HG02678 (cell line): ENCODE results near the gene MAGEB17.

ENCODE experiments used
- ATAC-seq: cut with Tn5 transposase; IDR thresholded peaks from one replicate; pipeline ENCODE4 v1.9.1; 2021; ENCODE audit warnings: mild to moderate bottlenecking, moderate library complexity; ENCODE audit not compliant: unreplicated experiment

Gene MAGEB17

DNA sequence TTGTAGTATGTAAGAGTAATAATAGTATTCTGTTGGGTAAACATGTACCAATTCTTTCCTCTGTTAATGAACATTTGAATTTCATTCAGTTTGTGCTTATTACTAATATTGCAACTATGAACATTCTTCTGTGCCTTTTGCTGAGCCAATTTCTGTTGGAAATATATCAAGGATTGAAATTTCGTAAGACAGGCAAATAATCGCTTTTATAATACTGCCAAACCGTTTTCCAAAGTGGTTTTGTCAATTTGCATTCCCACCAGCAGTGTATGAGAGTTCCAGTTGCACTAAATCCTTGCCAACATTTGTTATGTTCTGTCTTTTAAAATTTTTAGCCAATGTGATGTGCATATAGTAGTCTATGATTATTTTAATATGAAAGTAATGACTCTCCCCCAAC is 38.6 kb downstream of the MAGEB17 start:
- ATAC-seq: no peak

DNA sequence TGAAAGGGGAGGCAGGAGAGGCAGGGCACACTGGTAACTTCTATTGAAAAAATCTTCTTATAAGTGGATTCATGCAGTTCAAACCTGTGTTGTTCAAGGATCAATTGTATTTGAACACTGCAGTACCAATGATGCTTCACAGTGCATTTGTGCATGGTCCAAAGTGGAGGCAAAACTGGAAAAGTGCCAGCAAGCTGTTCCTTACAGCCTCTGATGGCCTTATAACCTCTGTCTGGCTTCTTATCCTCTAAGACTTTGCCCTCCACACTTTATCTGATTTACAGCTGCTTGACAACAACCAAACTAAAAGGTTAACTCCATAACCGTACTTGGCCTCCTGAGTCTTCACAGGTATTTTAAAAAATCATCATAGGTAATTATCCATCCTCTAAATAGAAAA is 40.4 kb downstream of the MAGEB17 start:
- ATAC-seq: no peak

DNA sequence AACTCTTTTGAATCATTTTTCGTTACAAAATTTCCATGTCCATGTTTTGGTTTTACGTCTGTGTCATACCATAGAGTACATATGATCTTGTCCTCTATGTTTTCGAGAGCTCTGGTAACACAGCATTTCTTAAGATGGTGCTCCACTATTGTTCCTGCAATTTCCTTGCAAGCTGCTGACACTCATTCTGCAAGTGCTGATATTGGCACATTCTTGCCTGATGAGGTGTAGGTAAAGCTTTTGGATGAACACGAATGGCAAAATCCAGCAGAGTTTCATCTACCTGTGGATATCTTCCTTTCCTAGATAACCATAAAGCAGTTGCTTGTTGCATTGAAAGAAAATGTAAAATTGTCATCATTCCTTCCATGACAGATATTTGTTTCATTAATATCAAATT is 41.3 kb downstream of the MAGEB17 start:
- no peak for ATAC-seq

DNA sequence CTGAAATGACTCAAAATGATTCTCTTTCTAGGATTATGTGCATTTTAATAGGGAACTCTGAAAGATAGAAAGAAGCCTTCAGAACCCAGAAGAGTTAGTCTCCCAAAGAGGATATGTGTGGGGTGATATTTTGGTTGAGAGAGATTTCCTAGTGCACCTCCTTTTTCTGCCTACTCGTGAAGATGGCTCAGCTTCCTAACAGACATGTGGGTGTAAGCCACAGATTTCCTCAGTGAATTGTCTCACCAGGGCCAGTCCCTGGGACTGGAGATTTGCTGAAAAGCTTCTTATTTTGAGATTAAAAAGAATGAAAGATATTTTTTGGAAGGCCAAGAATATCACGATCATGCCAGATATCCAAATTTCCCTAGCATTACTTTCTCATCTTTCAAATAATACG is 42.8 kb downstream of the MAGEB17 start:
- no peak for ATAC-seq

DNA sequence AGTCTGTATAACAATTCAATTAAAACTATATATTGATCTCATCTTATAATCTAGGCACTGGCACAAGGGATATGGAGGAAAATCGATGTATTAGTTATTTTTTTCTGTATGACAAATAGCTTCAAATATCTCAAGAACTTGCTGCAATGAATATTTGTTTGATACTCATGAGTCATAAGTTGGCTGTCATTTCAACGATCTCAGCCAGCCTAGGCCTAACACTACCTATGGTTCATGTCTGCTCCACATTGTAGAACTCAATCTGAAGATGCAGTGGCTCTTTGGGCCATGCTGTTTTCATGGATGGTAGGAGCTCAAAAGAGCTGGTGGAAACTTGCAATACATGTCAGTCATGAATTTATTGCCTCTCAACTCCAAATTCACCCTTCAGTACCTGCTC is 44.7 kb downstream of the MAGEB17 start:
- no peak for ATAC-seq

DNA sequence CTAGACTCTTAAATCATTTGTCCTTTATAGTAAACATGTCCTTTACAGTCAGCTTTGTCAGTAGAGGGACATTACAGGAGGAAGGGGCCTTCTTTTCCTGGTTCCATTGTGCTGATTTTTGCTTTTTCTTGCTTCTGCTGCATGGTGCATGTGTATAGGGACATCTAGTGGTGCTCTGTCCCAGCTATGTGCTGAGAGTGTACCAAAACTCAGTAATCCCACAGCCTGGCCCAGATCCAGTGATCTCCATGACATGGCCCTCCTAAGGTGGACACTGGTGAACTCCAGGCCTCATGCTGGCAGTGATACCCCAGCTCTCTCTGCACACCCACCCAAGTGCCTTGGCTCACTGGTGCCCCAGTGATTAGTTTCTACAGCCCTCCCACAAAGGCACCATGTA is 45.2 kb downstream of the MAGEB17 start:
- no peak for ATAC-seq

DNA sequence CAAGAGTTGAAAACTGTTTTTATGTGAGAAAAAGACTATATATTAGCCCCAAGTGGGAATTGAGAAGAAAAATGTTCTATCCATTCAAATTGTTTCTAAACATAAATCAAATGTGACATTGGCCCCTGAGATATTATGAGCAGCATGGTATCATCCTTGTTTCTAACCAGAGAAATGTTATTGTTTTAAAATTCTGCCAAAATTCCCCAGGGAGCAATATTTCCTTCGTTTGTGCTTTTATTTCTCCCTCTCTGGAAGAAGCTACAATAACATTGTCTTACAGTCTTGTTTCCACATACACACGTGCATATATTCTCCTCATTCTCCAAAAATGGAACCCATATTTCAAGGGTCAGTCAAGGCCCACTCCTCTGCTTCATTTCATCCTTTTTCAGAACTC is 46.7 kb downstream of the MAGEB17 start:
- no peak for ATAC-seq

DNA sequence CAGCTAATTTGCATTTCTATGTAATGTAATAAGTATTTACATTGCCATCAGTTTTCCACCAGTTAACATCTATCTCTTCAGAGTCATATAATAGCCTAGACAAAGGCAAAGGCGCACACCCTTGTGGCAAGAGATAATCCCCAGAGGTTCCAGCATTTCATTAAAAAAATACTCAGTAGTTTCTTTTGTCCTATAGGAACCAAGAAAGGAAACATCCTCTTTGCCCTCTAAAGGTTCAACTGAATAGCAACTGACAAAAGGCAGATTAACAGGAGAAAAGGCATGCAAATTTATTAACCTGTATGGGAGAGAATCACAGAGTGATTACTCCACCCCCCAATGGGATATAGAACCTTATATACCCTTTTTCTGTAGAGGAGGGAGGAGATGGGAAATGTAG is 48.4 kb downstream of the MAGEB17 start:
- ATAC-seq: no peak
